Gastroesophageal sphincter (tissue), 3 donors: ENCODE results near the gene FAM114A2.

ENCODE experiments used
- CTCF ChIP-seq, 4 experiments: fragments of 200-600 bp in 2 of 4; fragments of 450-650 bp in 2 of 4; sonication (generic) in 1 of 4; IDR thresholded peaks; one replicate each; pipeline ENCODE4 v1.5.1; 2017 to 2019; ENCODE audit warnings: antibody characterized with exemption in 4 of 4, mild to moderate bottlenecking in 2 of 4, moderate library complexity in 2 of 4
- EP300 ChIP-seq: sonication (generic); formaldehyde crosslinking; IDR thresholded peaks from one replicate; pipeline ENCODE4 v1.6.1; 2017; ENCODE audit warnings: antibody characterized with exemption, mild to moderate bottlenecking
- POLR2A ChIP-seq, 2 donors: fragments of 450-650 bp; IDR thresholded peaks; one replicate each; pipeline ENCODE4 v1.6.1; 2017; ENCODE audit warnings: antibody characterized with exemption in 2 of 2, mild to moderate bottlenecking in 2 of 2, moderate library complexity in 1 of 2
- POLR2AphosphoS5 ChIP-seq: sonication (generic); formaldehyde crosslinking; IDR thresholded peaks from one replicate; pipeline ENCODE4 v1.6.1; 2017; ENCODE audit warnings: antibody characterized with exemption

DNA sequence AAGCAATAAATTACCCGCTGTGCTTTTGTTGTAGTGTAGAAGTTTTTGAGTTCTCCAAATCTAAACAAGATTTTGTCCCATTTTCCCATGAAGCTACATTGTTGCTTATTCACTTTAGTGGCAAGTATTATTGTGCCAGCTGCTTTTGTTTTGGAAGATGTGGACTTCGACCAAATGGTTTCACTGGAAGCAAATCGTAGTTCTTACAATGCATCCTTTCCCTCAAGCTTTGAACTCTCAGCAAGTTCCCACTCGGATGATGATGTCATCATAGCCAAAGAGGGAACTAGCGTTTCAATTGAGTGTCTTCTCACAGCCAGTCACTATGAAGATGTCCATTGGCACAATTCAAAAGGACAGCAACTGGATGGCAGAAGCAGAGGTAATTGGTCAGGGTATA, 10.9 kb upstream of the FAM114A2 start:
- TF ChIP-seq CTCF (IDR thresholded peaks at IDR 0.05) (no peak), POLR2A (IDR thresholded peaks at IDR 0.05) (no peak), POLR2AphosphoS5 (no peak), EP300 (no peak)
